H1 (cell line): ENCODE measurements around the gene DDA1. TPM values are rescaled to one million over a fixed set of nuclear protein-coding genes. Genes with fewer than 3 reads are reported as not detected.

Source experiments
- CTCF ChIA-PET: fragments of 300-600 bp; sonication (Branson Sonifier 250); formaldehyde crosslinking; loops from one replicate; lab custom pipeline; 2021; ENCODE audit not compliant: partially characterized antibody; lab: Charles Lee
- POLR2A ChIA-PET: fragments of 300-600 bp; sonication (Branson Sonifier 250); formaldehyde crosslinking; loops from one replicate; lab custom pipeline; 2021; ENCODE audit warnings: inconsistent platforms; ENCODE audit not compliant: partially characterized antibody; lab: Charles Lee
- DNase-seq, 2 experiments: peaks; one replicate each; pipeline versions ENCODE4 v3.0.0 to v3.0.0-alpha.2; 2010 to 2022; ENCODE audit warnings: low spot score in 2 of 2, low read depth in 1 of 2, mixed read lengths in 1 of 2
- FAIRE-seq: peaks from 2 replicates; lab custom pipeline; 2011; peaks lifted over from hg19 to GRCh38; lab: Jason Lieb, UNC
- H2AFZ ChIP-seq: 2 replicates; pipeline ENCODE4 v1.8.1; 2012; ENCODE audit warnings: low read length, inconsistent platforms
- H2AK5ac ChIP-seq: 2 replicates; pipeline ENCODE4 v1.6.1; 2013; ENCODE audit warnings: low read depth, low read length
- H2BK120ac ChIP-seq: replicated peaks from 2 replicates; pipeline ENCODE3; 2013; ENCODE audit warnings: low read depth, low read length, inconsistent platforms
- H2BK12ac ChIP-seq: 2 replicates; pipeline ENCODE4 v1.6.1; 2013; ENCODE audit warnings: low read depth, low read length
- H2BK15ac ChIP-seq: 2 replicates; pipeline ENCODE4 v1.6.1; 2013; ENCODE audit warnings: low read length
- H2BK20ac ChIP-seq: 2 replicates; pipeline ENCODE4 v1.6.1; 2013; ENCODE audit warnings: low read length
- H2BK5ac ChIP-seq: 2 replicates; pipeline ENCODE4 v1.6.1; 2013; ENCODE audit warnings: low read depth, low read length
- H3K14ac ChIP-seq: 2 replicates; pipeline ENCODE4 v1.6.1; 2013; ENCODE audit warnings: inconsistent platforms; ENCODE audit not compliant: insufficient read length
- H3K18ac ChIP-seq: 2 replicates; pipeline ENCODE4 v1.6.1; 2013; ENCODE audit warnings: low read length; ENCODE audit errors: extremely low read depth
- H3K23ac ChIP-seq: 2 replicates; pipeline ENCODE4 v1.6.1; 2013; ENCODE audit warnings: inconsistent platforms; ENCODE audit not compliant: insufficient read length
- H3K23me2 ChIP-seq: 2 replicates; pipeline ENCODE4 v1.6.1; 2013; ENCODE audit warnings: low read depth, low read length
- H3K27ac ChIP-seq: 2 replicates; pipeline ENCODE4 v1.6.1; 2011; ENCODE audit warnings: low read depth, low read length, inconsistent platforms
- H3K27me3 ChIP-seq, 4 experiments: replicated peaks in 1 of 4; 1 replicate in 1 of 4; 2 replicates in 3 of 4; pipeline versions ENCODE4 v1.6.1 to v1.8.1; 2011 to 2013; ENCODE audit warnings: low read length in 3 of 4, mild to moderate bottlenecking in 3 of 4, inconsistent platforms in 2 of 4, mixed read lengths in 2 of 4, moderate library complexity in 1 of 4; ENCODE audit not compliant: control insufficient read depth in 3 of 4, insufficient read depth in 3 of 4; ENCODE audit errors: extremely low read depth in 1 of 4
- H3K36me3 ChIP-seq, 4 experiments: 2 replicates each; pipeline versions ENCODE4 v1.6.1 to v1.8.1; 2011 to 2013; ENCODE audit warnings: mild to moderate bottlenecking in 4 of 4, low read length in 3 of 4, moderate library complexity in 2 of 4, control low read depth in 1 of 4, inconsistent platforms in 1 of 4; ENCODE audit not compliant: insufficient read depth in 4 of 4, control insufficient read depth in 2 of 4
- H3K4ac ChIP-seq: replicated peaks from 2 replicates; pipeline ENCODE3; 2013; ENCODE audit warnings: low read length, low read depth, mixed read lengths, inconsistent platforms; ENCODE audit not compliant: insufficient read length
- H3K4me1 ChIP-seq, 4 experiments: replicated peaks in 1 of 4; 1 replicate in 1 of 4; 2 replicates in 3 of 4; pipeline versions ENCODE4 v1.6.1 to v1.8.1; 2011 to 2013; ENCODE audit warnings: low read length in 3 of 4, inconsistent platforms in 2 of 4, mixed read lengths in 1 of 4; ENCODE audit not compliant: insufficient read depth in 4 of 4, control insufficient read depth in 3 of 4
- H3K4me2 ChIP-seq, 2 experiments: 2 replicates each; pipeline versions ENCODE4 v1.6.1 to v1.8.1; 2011 to 2013; ENCODE audit warnings: low read depth in 2 of 2, low read length in 2 of 2, control low read depth in 1 of 2, inconsistent platforms in 1 of 2, mild to moderate bottlenecking in 1 of 2; ENCODE audit not compliant: insufficient read depth in 1 of 2
- H3K4me3 ChIP-seq, 4 experiments: fragments of 200-600, 300-600 bp in 1 of 4; sonication (generic), shearing (Covaris generic), sonication (Bioruptor Twin) in 1 of 4; 2 replicates each; pipeline versions ENCODE4 v1.5.1 to v1.8.1; 2011 to 2016; ENCODE audit warnings: low read length in 4 of 4, low read depth in 3 of 4, control low read depth in 2 of 4, inconsistent platforms in 2 of 4, mild to moderate bottlenecking in 2 of 4, mixed read lengths in 1 of 4, moderate library complexity in 1 of 4; ENCODE audit not compliant: insufficient read depth in 2 of 4; ENCODE audit errors: extremely low read depth in 1 of 4
- H3K56ac ChIP-seq: replicated peaks from 2 replicates; pipeline ENCODE3; 2013; ENCODE audit warnings: low read depth, mild to moderate bottlenecking, mixed read lengths, low read length, inconsistent platforms; ENCODE audit not compliant: insufficient read length
- H3K79me1 ChIP-seq: 2 replicates; pipeline ENCODE4 v1.6.1; 2013; ENCODE audit warnings: low read depth, low read length, control low read depth
- H3K79me2 ChIP-seq, 2 experiments: 2 replicates each; pipeline versions ENCODE4 v1.6.1 to v1.8.1; 2012 to 2013; ENCODE audit warnings: low read length in 2 of 2, mild to moderate bottlenecking in 2 of 2, inconsistent platforms in 1 of 2; ENCODE audit not compliant: insufficient read depth in 2 of 2, control insufficient read depth in 1 of 2
- H3K9ac ChIP-seq, 4 experiments: replicated peaks in 1 of 4; 1 replicate in 1 of 4; 2 replicates in 3 of 4; pipeline versions ENCODE4 v1.6.1 to v1.8.1; 2011 to 2013; ENCODE audit warnings: low read depth in 3 of 4, low read length in 3 of 4, control low read depth in 2 of 4, mild to moderate bottlenecking in 2 of 4, moderate library complexity in 2 of 4, inconsistent platforms in 1 of 4; ENCODE audit errors: extremely low read depth in 1 of 4
- H3K9me3 ChIP-seq, 2 experiments: 2 replicates each; pipeline versions ENCODE4 v1.6.1 to v1.8.1; 2012 to 2013; ENCODE audit warnings: mild to moderate bottlenecking in 2 of 2, moderate library complexity in 2 of 2, control low read depth in 1 of 2, inconsistent platforms in 1 of 2, low read depth in 1 of 2, low read length in 1 of 2, mixed read lengths in 1 of 2; ENCODE audit not compliant: insufficient read depth in 2 of 2
- H4K20me1 ChIP-seq, 2 experiments: replicated peaks in 1 of 2; 2 replicates each; pipeline versions ENCODE3 to v1.8.1; 2011 to 2013; ENCODE audit warnings: inconsistent platforms in 2 of 2, low read length in 2 of 2, mild to moderate bottlenecking in 1 of 2; ENCODE audit not compliant: insufficient read depth in 2 of 2, control insufficient read depth in 1 of 2
- H4K5ac ChIP-seq: 2 replicates; pipeline ENCODE4 v1.6.1; 2013; ENCODE audit warnings: low read length, low read depth, mixed read lengths, inconsistent platforms; ENCODE audit not compliant: insufficient read length
- H4K8ac ChIP-seq: 2 replicates; pipeline ENCODE4 v1.8.0; 2013; ENCODE audit warnings: mild to moderate bottlenecking, moderate library complexity, low read length, inconsistent platforms; ENCODE audit not compliant: insufficient read depth; ENCODE audit errors: extremely low read depth
- H4K91ac ChIP-seq: replicated peaks from 2 replicates; pipeline ENCODE3; 2013; ENCODE audit warnings: low read length, mixed read lengths, inconsistent platforms; ENCODE audit not compliant: insufficient read length
- BACH1 ChIP-seq: IDR thresholded peaks from 2 replicates; pipeline ENCODE4 v1.6.1; 2012; ENCODE audit warnings: low read length, improper control_type of control experiment
- CREB1 ChIP-seq: IDR thresholded peaks from 2 replicates; pipeline ENCODE4 v1.6.1; 2012; ENCODE audit warnings: inconsistent platforms
- HDAC2 ChIP-seq, 2 experiments: fragments of 300-600 bp in 1 of 2; sonication (generic) in 1 of 2; IDR thresholded peaks; 2 replicates each; pipeline ENCODE4 v1.6.1; 2011 to 2012; ENCODE audit warnings: low read depth in 2 of 2, low read length in 2 of 2, mild to moderate bottlenecking in 2 of 2, moderate library complexity in 2 of 2, borderline replicate concordance in 1 of 2, inconsistent platforms in 1 of 2
- KDM1A ChIP-seq: fragments of 200-600, 300-600 bp; sonication (generic); IDR thresholded peaks from 2 replicates; pipeline ENCODE4 v1.7.1; 2016; ENCODE audit warnings: mild to moderate bottlenecking, low read length, borderline replicate concordance
- NANOG ChIP-seq: IDR thresholded peaks from 2 replicates; pipeline ENCODE4 v1.6.1; 2011; ENCODE audit warnings: low read length, low read depth, mild to moderate bottlenecking, inconsistent platforms; ENCODE audit not compliant: insufficient read depth, poor library complexity, severe bottlenecking
- SIN3A ChIP-seq, 2 experiments: IDR thresholded peaks in 1 of 2; conservative IDR thresholded peaks in 1 of 2; 2 replicates each; pipeline ENCODE4 v1.6.1; 2011 to 2012; ENCODE audit warnings: low read length in 2 of 2, improper control_type of control experiment in 1 of 2, low read depth in 1 of 2, mild to moderate bottlenecking in 1 of 2
- SIRT6 ChIP-seq: IDR thresholded peaks from one replicate; pipeline ENCODE4 v1.7.1; 2012; ENCODE audit warnings: low read length, inconsistent platforms
- SUZ12 ChIP-seq: fragments of 200-600 bp; sonication (generic); IDR thresholded peaks from 2 replicates; pipeline ENCODE4 v1.6.1; 2012; ENCODE audit warnings: mild to moderate bottlenecking, inconsistent platforms, low read length, moderate library complexity, mixed read lengths
- ZNF274 ChIP-seq: IDR thresholded peaks from 2 replicates; pipeline ENCODE4 v1.7.0; 2012; ENCODE audit warnings: low read length, borderline replicate concordance; ENCODE audit errors: extremely low read depth
- WGBS, 2 experiments: shearing (Covaris generic) in 1 of 2; methylation state at CpG; one replicate each; pipeline versions ENCODE4 v1.1.6 to v1.1.7; 2013 to 2015; ENCODE audit warnings: low lambda C conversion rate in 2 of 2, mixed read lengths in 2 of 2, inconsistent platforms in 1 of 2, low coverage in 1 of 2, missing lambda C conversion rate in 1 of 2; ENCODE audit not compliant: insufficient replicate concordance in 2 of 2, insufficient coverage in 1 of 2, insufficient read length in 1 of 2; ENCODE audit errors: extremely low coverage in 1 of 2, missing lambda C conversion rate in 1 of 2; 5-methylcytosine and 5-hydroxymethylcytosine counted together
- polyA plus RNA-seq, 7 experiments: library from polyadenylated mRNA; depleted of rRNA in 3 of 7; stranded (reverse) in 5 of 7; unstranded in 2 of 7; fragments of >200 nt in 5 of 7; fragments of 200-250 nt in 2 of 7; gene quantifications; 1 replicate in 5 of 7; 2 replicates in 1 of 7; 4 replicates in 1 of 7; pipeline versions ENCODE4 v1.2.1 to v1.2.3, GENCODE V29; 2011 to 2013; ENCODE audit warnings: missing spikeins in 2 of 7, mixed read lengths in 2 of 7
- total RNA-seq: library from RNA; stranded (reverse); fragmentation: NEBNext Ultra II Directional; extraction: Animal tissue kit (Norgen Biotek cat#: 25700); gene quantifications from 2 replicates; pipeline ENCODE4 v1.2.1, GENCODE V29; 2021

Gene DDA1
- total and polyA plus RNA-seq, 2 of the 8 experiments (the other 6 are each of a cell fraction or from before 2014, with no cell fraction given): 29.2 to 34.5 TPM

DNA sequence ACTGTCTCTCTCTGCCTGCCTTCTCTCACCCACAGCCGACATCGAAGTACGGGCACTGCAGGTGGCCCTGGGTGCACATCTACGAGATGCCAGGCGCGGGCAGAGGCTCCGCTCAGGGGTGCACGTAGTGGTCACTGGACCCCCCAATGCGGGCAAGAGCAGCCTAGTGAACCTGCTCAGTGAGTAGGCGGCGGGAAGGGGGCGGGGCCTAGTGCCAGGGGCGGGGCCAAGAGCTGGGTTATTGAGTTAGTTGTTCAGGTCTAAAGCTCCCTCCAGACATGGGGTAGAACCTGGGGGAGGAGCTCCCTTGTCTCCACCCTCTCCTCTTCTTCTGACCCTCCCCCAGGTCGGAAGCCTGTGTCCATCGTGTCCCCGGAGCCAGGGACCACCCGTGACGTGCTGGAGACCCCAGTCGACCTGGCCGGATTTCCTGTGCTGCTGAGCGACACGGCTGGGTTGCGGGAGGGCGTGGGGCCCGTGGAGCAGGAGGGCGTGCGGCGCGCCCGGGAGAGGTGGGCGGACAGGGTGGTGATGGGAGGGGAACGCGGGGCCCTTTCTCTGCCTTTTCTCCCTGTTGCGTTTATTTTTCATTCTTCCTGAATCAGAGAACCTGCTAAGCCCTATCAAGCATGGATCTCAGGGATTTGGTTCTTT, 29.9 kb downstream of the DDA1 start:
- peak overlapping the region in 1 of 2 experiments; percentile 17; a peak in 1 of 4 replicates for H3K4me2 ChIP-seq
- POLR2A ChIA-PET: interaction anchor here (0.9 to 13.5 kb wide), 5 partner anchors 8 to 47 kb away, joined by 4 to 100 read pairs (median 5); partner anchors contain the start of gene DDA1

More for the DNA sequence above, 29.9 kb downstream of the DDA1 start:
- H2BK20ac ChIP-seq: no peak overlapping the region
- H2BK15ac ChIP-seq: no peak overlapping the region
- 84% methylated on average over 31 of the region's 34 CpGs; no CpG with 5 or more reads in 1 of the 2 experiments for WGBS, 2 experiments
- H2BK12ac ChIP-seq: peak overlapping the region; percentile 84; the same call in 1 of the 2 replicates
- no peaks in the 10 kb centered on the region for H3K9me3 ChIP-seq
- H3K56ac ChIP-seq: no peak overlapping the region
- CTCF ChIA-PET: interaction anchor here (0.8 to 13.5 kb wide), 6 partner anchors 8 to 127 kb away, joined by 3 to 153 read pairs (median 4); partner anchors contain the start of genes CCDC194 and MRPL34
- no peaks in the 10 kb centered on the region for H3K27me3 ChIP-seq
- H3K36me3 ChIP-seq: peaks cover 0 to 3% (median 0%) of the 10 kb centered on the region in 4 experiments; a peak in 1 of 8 replicates
- H4K8ac ChIP-seq: no peak overlapping the region
- H3K4me1 ChIP-seq: peaks cover 0 to 28% (median 21%) of the 10 kb centered on the region in 4 experiments; a peak in 5 of 7 replicates
- DNase-seq: peak in 1 of 2 experiments; percentile 90
- peaks cover 18% of the 10 kb centered on the region for H3K23me2 ChIP-seq
- H4K5ac ChIP-seq: no peak overlapping the region
- H2BK5ac ChIP-seq: peak overlapping the region; percentile 71; the same call in 1 of the 2 replicates
- H2AK5ac ChIP-seq: no peak overlapping the region
- peaks cover 0 to 2% of the 10 kb centered on the region in 2 experiments for H4K20me1 ChIP-seq
- H3K18ac ChIP-seq: no peak overlapping the region
- peak overlapping the region; percentile 53 for H4K91ac ChIP-seq
- no peak overlapping the region for H2AFZ ChIP-seq
- H3K79me1 ChIP-seq: peaks cover 3% of the 10 kb centered on the region
- no peak overlapping the region for H3K23ac ChIP-seq
- H3K9ac ChIP-seq: no peak overlapping the region
- H3K4me3 ChIP-seq: peak overlapping the region in 1 of 4 experiments; percentile 96; a peak in 1 of 8 replicates
- no peak overlapping the region for H3K14ac ChIP-seq
- TF ChIP-seq SIN3A (conservative IDR thresholded peaks at IDR 0.05 in 1 of 2, IDR thresholded peaks at IDR 0.05 in 1 of 2; ENCODE audit: low read depth in 1 of 2, low read length in 2 of 2) (no peak), CREB1 (no peak), HDAC2 (IDR thresholded peaks at IDR 0.05; ENCODE audit: borderline replicate concordance in 1 of 2, low read depth in 2 of 2, low read length in 2 of 2) (no peak), BACH1 (no peak), NANOG (no peak), SUZ12 (no peak), KDM1A (no peak), ZNF274 (no peak), SIRT6 (no peak)
- no peak overlapping the region for H3K27ac ChIP-seq
- H3K4ac ChIP-seq: peak overlapping the region; percentile 93
- H2BK120ac ChIP-seq: no peak overlapping the region
- no peaks in the 10 kb centered on the region for H3K79me2 ChIP-seq
- FAIRE-seq: no peak
